ENCODE measurements around the gene MFSD11. TPM values are rescaled to one million over a fixed set of nuclear protein-coding genes. Genes with fewer than 3 reads are reported as not detected.

MFSD11 gene
- total and polyA plus RNA-seq, 2 donors (not counting 3 experiments of a cell fraction or from before 2014, with no cell fraction given) = 23.5 to 35.2 TPM

- Histone ChIP-seq H3K9me1 (replicated peaks; ENCODE audit: control insufficient read depth, extremely low read depth, insufficient read depth, low read length) (no peaks in the 10 kb centered on the region), H2AFZ (ENCODE audit: low read depth, low read length) (no peak overlapping the region), H3K9ac (replicated peaks; ENCODE audit: extremely low read depth, insufficient read depth, low read length) (no peak overlapping the region), H3K4me1 (ENCODE audit: control insufficient read depth, extremely low read depth, insufficient read depth, low read length) (peaks cover 20% of the 10 kb centered on the region), H3K4me2 (ENCODE audit: insufficient read depth, low read length) (peak overlapping the region; percentile 71), H3K36me3 (ENCODE audit: control insufficient read depth in 2 of 2, extremely low read depth in 1 of 2, insufficient read depth in 2 of 2, low read length in 2 of 2) (peaks cover 7 to 8% of the 10 kb centered on the region in 2 experiments), H3K9me3 (replicated peaks; ENCODE audit: control insufficient read depth, insufficient read depth, low read length) (no peaks in the 10 kb centered on the region), H4K20me1 (replicated peaks; ENCODE audit: control insufficient read depth, extremely low read depth, insufficient read depth, low read length) (no peaks in the 10 kb centered on the region), H3K4me3 (replicated peaks in 1 of 3; ENCODE audit: insufficient read depth in 1 of 3, low read depth in 1 of 3, low read length in 3 of 3) (peak overlapping the region in 2 of 3 experiments; percentile 72 to 99), H3K27ac (ENCODE audit: insufficient read depth, low read depth, low read length) (peak overlapping the region; percentile 85), H3K27me3 (ENCODE audit: control insufficient read depth in 2 of 2, insufficient read depth in 2 of 2, low read length in 2 of 2) (no peaks in the 10 kb centered on the region), H3K79me2 (ENCODE audit: control insufficient read depth, insufficient read depth, low read length) (peaks cover 56% of the 10 kb centered on the region)
- ChIA-PET CTCF (interaction anchor here (0.6 to 3.2 kb wide), 9 partner anchors 9 to 673 kb away, joined by 3 to 22 read pairs (median 5); partner anchors contain the start of genes MFSD11 and SRSF2), POLR2A (interaction anchor here (0.6 to 2.2 kb wide), 2 partner anchors 7 to 9 kb away, joined by 3 to 21 read pairs; partner anchors contain the start of genes MFSD11 and SRSF2)
- FAIRE-seq (no peak), DNase-seq (ENCODE audit: low read depth, low spot score) (peak; percentile 25)
- intact Hi-C loops (cut with micrococcal nuclease) (no loop called here), dilution Hi-C loops (cut with MboI; ENCODE audit: extremely low pct_ligation_motif_present, low sequenced_read_pairs) (no loop called here)
- no TSS peak for BruUV-seq (replicated peaks)
- TF ChIP-seq MAX (IDR thresholded peaks at IDR 0.05; ENCODE audit: insufficient read depth, insufficient read length) = no peak
- TF ChIP-seq JUN (IDR thresholded peaks at IDR 0.05; ENCODE audit: borderline replicate concordance, insufficient read depth, insufficient read length, low read depth) = no peak
- no peak for TF ChIP-seq EZH2 (IDR thresholded peaks at IDR 0.05; ENCODE audit: borderline replicate concordance, low read depth, low read length, severe bottlenecking)
- no peak for TF ChIP-seq FOS (IDR thresholded peaks at IDR 0.05; ENCODE audit: borderline replicate concordance, insufficient read depth, low read length)
- no peak for TF ChIP-seq POLR2AphosphoS5 (IDR thresholded peaks at IDR 0.05; ENCODE audit: insufficient read depth, low read depth, low read length)
- TF ChIP-seq MYC (IDR thresholded peaks at IDR 0.05; ENCODE audit: low read depth, low read length) = no peak
- TF ChIP-seq CTCF (IDR thresholded peaks at IDR 0.05; ENCODE audit: extremely low read depth in 1 of 2, insufficient read depth in 1 of 2, low read depth in 1 of 2, low read length in 2 of 2) = no peak
- TF ChIP-seq POLR2A (IDR thresholded peaks at IDR 0.05; ENCODE audit: low read depth, low read length) = no peak
- TF ChIP-seq GATA2 (IDR thresholded peaks at IDR 0.05; ENCODE audit: insufficient read depth, insufficient read length, low read depth, low read length) = no peak
Measured at GRCh38 chr17:76727745-76728456, 10.0 kb upstream of the MFSD11 start.
